Stomach (tissue), 4 donors: ENCODE measurements around the gene CRTC1.
A peak's percentile ranks its signal among the peaks of the same experiment; 100 is the strongest.

Experiments
- EP300 ChIP-seq: sonication (generic); formaldehyde crosslinking; IDR thresholded peaks from one replicate; pipeline ENCODE4 v1.6.1; 2017; ENCODE audit warnings: antibody characterized with exemption
- POLR2A ChIP-seq, 4 donors: fragments of 450-650 bp; IDR thresholded peaks; one replicate each; pipeline ENCODE4 v1.6.1; 2016; ENCODE audit warnings: antibody characterized with exemption in 4 of 4, control low read depth in 2 of 4, mild to moderate bottlenecking in 1 of 4, moderate library complexity in 1 of 4
- POLR2AphosphoS5 ChIP-seq, 3 donors: sonication (generic); formaldehyde crosslinking; IDR thresholded peaks; one replicate each; pipeline ENCODE4 v1.6.1; 2016; ENCODE audit warnings: antibody characterized with exemption in 3 of 3
- TF ChIP-seq, protein P1 (sequence below), 7 experiments: fragments of 450-650 bp in 4 of 7; fragments of 200-600 bp in 3 of 7; sonication (generic) in 3 of 7; IDR thresholded peaks; one replicate each; pipeline ENCODE4 v1.5.1; 2016 to 2019; ENCODE audit warnings: antibody characterized with exemption in 7 of 7, control low read depth in 2 of 7, mild to moderate bottlenecking in 1 of 7

DNA sequence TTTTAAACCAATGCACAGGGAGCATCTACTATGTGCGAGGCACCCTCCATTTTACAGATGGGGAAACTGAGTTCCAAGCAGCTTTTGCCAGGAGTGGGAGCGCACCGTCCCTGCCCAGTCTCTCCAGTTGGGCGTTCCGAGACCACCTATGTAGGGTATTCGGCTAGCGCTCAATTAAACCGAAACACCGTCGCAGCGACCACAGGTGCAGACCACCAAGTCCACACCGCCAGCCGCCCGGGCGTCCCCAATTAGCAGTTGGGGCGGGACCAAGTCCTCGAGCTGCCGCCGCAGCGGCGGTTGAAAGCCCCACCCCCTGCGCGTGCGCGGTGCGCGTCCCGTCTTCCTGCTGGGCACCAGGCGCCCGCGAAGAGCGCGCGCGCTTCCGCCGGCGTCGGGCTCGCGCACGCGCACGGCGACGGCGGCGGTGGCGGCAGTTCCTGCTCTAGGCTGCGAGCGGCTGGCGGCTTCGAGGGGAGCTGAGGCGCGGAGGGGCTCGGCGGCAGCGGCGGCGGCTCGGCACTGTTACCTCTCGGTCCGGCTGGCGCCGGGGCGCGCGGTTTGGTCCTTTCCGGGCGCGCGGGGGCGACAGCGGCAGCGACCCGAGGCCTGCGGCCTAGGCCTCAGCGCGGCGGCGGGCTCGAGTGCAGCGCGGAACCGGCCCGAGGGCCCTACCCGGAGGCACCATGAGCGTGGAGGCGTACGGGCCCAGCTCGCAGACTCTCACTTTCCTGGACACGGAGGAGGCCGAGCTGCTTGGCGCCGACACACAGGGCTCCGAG is 148.2 kb downstream of the CRTC1 start, which contains the start of gene UPF1:
- TF ChIP-seq, protein P1, sequence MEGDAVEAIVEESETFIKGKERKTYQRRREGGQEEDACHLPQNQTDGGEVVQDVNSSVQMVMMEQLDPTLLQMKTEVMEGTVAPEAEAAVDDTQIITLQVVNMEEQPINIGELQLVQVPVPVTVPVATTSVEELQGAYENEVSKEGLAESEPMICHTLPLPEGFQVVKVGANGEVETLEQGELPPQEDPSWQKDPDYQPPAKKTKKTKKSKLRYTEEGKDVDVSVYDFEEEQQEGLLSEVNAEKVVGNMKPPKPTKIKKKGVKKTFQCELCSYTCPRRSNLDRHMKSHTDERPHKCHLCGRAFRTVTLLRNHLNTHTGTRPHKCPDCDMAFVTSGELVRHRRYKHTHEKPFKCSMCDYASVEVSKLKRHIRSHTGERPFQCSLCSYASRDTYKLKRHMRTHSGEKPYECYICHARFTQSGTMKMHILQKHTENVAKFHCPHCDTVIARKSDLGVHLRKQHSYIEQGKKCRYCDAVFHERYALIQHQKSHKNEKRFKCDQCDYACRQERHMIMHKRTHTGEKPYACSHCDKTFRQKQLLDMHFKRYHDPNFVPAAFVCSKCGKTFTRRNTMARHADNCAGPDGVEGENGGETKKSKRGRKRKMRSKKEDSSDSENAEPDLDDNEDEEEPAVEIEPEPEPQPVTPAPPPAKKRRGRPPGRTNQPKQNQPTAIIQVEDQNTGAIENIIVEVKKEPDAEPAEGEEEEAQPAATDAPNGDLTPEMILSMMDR (IDR thresholded peaks at IDR 0.05) = no peak
- TF ChIP-seq POLR2AphosphoS5 (IDR thresholded peaks at IDR 0.05) (peak; percentile 39 to 87 (median 82)), POLR2A (IDR thresholded peaks at IDR 0.05) (no peak), EP300 (no peak)
